Heart right ventricle (tissue), 16 donors: ENCODE results near the gene ATP6V0A1. TPM values are rescaled to one million over a fixed set of nuclear protein-coding genes. Genes with fewer than 3 reads are reported as not detected.

Experiments
- ATAC-seq, 8 donors: fragments of 200-7000 bp; cut with Tn5 transposase; one replicate each; pipeline ENCODE4 v1.9.1; 2020; ENCODE audit warnings: mild to moderate bottlenecking in 8 of 8, moderate library complexity in 8 of 8, moderate number of reproducible peaks in 1 of 8
- DNase-seq, 2 donors: peaks; one replicate each; pipeline ENCODE4 v3.0.0-alpha.2; 2020
- H3K27ac ChIP-seq, 10 donors: fragments of 200-600 bp; sonication (generic) in 2 of 10; one replicate each; pipeline versions ENCODE4 v1.5.0 to v1.8.0; 2020 to 2022; ENCODE audit warnings: mild to moderate bottlenecking in 3 of 10
- H3K27me3 ChIP-seq, 7 donors: fragments of 200-600 bp; one replicate each; pipeline ENCODE4 v1.8.0; 2021 to 2022; ENCODE audit warnings: mild to moderate bottlenecking in 2 of 7
- H3K36me3 ChIP-seq, 9 donors: fragments of 200-600 bp; sonication (generic) in 1 of 9; one replicate each; pipeline versions ENCODE4 v1.5.0 to v1.8.0; 2020 to 2022; ENCODE audit warnings: mild to moderate bottlenecking in 2 of 9
- H3K4me1 ChIP-seq, 9 donors: fragments of 200-600 bp; sonication (generic) in 1 of 9; one replicate each; pipeline versions ENCODE4 v1.5.0 to v1.8.0; 2020 to 2022; ENCODE audit warnings: mild to moderate bottlenecking in 4 of 9
- H3K4me3 ChIP-seq, 10 donors: fragments of 200-600 bp; sonication (generic) in 2 of 10; one replicate each; pipeline versions ENCODE4 v1.5.0 to v1.8.0; 2020 to 2022; ENCODE audit warnings: mild to moderate bottlenecking in 7 of 10, moderate library complexity in 2 of 10
- H3K9me3 ChIP-seq, 11 donors: fragments of 200-600 bp in 10 of 11; sonication (generic) in 2 of 11; one replicate each; pipeline versions ENCODE4 v1.5.0 to v1.8.0; 2013 to 2022; ENCODE audit warnings: mild to moderate bottlenecking in 2 of 11, control low read depth in 1 of 11, moderate library complexity in 1 of 11
- WGBS, 2 donors: extraction: QIAGEN DNeasy Blood & Tissue Kit; methylation state at CpG; one replicate each; pipeline ENCODE4 v1.1.7; 2013; ENCODE audit warnings: inconsistent platforms in 1 of 2; 5-methylcytosine and 5-hydroxymethylcytosine counted together
- intact Hi-C, 10 donors: fragments of 100-400 bp; cut with DNase I; formaldehyde crosslinking; loops; one replicate each; pipeline versions ENCODE4 v1.11.1 to v1.14.2; 2022
- polyA plus RNA-seq, 2 donors: library from polyadenylated mRNA; stranded (reverse); fragments of 200-250 nt; gene quantifications; one replicate each; pipeline ENCODE4 v1.2.3, GENCODE V29; 2013
- total RNA-seq, 10 donors: library from RNA; stranded (reverse); fragmentation: NEBNext Ultra II Directional in 3 of 10; extraction: Animal tissue kit (Norgen Biotek cat#: 25700) in 3 of 10; gene quantifications; one replicate each; pipeline versions ENCODE4 v1.2.1 to v1.2.4, GENCODE V29; 2021 to 2023
- TF ChIP-seq, protein P1 (sequence below), 9 donors: fragments of 200-600 bp; sonication (generic) in 2 of 9; IDR thresholded peaks; one replicate each; pipeline versions ENCODE4 v1.5.0 to v1.8.0; 2021 to 2022; ENCODE audit warnings: antibody characterized with exemption in 9 of 9, mild to moderate bottlenecking in 5 of 9, moderate library complexity in 1 of 9
- donor health status: Arrhythmogenic right ventricular cardiomyopathy.
- donor health status: ischemic (EF 13 %, LVEDD 7.1; RV severe dilation, severe dysfunction).
- donor health status: healthy with polysubstance abuse.
- donor health status: DM: no; HTN: yes; CAD: no.
- donor health status: DM: no; HTN: no; CAD: no.
- donor health status: ischemic (EF 25% LVEDD 6.9; RV normal size, moderate dysfunction).
- donor health status: ischemic (EF 25% LVEDD 5.7; RV mildly dilated, moderate dysfunction).
- donor health status: healthy.
- donor health status: DM: yes; HTN: yes; CAD: no.
- donor health status: Ischemic cardiomyopathy.
- donor health status: ischemic (EF 35%, LVEDD 5.7; RV mildly dilated, moderate dysfunction).
- donor health status: nonischemic (EF 11% LVEDD 7.7; RV severe dilation, severe dysfunction).
- donor health status: DM: yes; HTN: yes; CAD: no.
- donor health status: PGD.
- donor health status: ischemic (EF 29% LVEDD 5.4; RV normal size, mild dysfunction).
- donor health status: nonischemic (EF 23%, LVEDD 6.1; RV moderate dilation, normal function).

The ATP6V0A1 gene
- total and polyA plus RNA-seq, 12 donors, result 28.1 to 48.5 (median 34.4) TPM

DNA sequence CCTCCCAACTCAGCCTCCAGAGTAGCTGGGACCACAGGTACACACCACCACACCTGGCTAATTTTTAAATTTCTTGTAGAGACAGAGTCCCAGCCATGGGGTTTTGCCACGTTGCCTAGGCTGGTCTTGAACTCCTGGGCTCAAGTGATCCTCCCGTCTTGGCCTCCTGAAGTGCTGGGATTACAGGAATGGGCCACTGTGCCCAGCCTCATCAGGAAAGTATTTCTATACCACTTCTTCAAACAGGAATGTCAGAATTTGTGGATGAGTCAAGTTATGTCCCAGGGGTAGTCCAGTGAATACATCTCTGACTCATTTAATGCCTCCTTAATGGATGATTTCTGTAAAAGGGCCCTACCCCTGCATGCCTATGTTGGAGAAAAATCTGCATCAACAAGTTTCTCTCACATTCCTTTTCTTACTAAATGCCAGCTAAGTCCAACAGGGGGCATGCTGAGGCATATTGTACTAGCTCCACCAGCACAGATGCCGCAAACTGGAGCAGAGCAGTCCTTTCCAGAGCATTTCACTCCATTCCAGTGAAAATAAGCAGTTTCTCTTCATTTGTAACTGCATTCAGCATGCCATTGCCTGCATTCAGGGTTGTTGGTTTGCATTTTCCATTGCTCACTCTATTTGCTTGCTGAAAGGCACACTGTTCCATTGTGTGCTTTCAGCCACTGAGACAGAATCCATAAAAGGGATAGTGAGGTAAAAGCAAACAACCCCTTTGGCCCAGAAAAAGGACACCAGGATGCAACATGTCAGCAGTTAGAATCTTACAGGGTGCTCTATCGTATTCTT lies 30.3 kb upstream of the ATP6V0A1 start:
- TF ChIP-seq, protein P1, sequence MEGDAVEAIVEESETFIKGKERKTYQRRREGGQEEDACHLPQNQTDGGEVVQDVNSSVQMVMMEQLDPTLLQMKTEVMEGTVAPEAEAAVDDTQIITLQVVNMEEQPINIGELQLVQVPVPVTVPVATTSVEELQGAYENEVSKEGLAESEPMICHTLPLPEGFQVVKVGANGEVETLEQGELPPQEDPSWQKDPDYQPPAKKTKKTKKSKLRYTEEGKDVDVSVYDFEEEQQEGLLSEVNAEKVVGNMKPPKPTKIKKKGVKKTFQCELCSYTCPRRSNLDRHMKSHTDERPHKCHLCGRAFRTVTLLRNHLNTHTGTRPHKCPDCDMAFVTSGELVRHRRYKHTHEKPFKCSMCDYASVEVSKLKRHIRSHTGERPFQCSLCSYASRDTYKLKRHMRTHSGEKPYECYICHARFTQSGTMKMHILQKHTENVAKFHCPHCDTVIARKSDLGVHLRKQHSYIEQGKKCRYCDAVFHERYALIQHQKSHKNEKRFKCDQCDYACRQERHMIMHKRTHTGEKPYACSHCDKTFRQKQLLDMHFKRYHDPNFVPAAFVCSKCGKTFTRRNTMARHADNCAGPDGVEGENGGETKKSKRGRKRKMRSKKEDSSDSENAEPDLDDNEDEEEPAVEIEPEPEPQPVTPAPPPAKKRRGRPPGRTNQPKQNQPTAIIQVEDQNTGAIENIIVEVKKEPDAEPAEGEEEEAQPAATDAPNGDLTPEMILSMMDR (IDR thresholded peaks at IDR 0.05), result peak; percentile 32 to 71 (median 63)

DNA sequence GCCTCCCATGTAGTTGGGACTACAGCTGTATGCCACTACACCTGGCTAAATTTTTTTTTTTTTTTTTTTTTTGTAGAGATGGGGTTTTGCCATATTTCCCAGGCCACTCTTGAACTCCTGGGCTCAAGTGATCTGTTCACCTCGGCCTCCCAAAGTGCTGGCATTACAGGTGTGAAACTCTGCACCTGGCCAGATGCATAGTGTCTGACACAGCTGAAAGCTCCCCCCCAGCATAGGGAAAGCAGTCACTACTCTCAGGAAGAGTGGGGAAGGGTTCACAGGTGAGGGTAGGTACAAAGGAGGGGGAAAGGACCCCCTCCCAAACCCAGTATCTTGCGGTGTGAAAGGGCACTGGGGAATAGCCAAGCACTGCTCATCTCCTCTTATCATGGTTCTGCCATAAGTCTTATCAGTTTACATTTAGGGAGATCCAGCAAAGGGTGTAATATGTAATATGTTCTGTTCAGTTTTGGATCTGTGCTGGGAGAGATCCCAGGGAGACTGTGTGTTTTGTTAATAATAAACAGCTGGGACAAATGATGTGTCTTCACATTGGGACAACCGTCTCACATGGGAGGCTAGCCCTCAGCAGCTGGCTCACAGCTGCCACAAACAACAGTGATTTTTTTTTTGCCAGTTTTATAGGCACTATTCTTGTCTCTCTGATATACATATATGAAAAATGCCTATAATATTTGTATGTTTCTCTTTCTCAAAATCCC lies 28.8 kb upstream of the ATP6V0A1 start:
- Histone ChIP-seq H3K9me3 (no peaks in the 10 kb centered on the region), H3K36me3 (no peaks in the 10 kb centered on the region), H3K27me3 (peaks cover 0 to 4% (median 0%) of the 10 kb centered on the region in 7 donors), H3K4me3 (no peak overlapping the region), H3K4me1 (peaks cover 0 to 44% (median 19%) of the 10 kb centered on the region in 9 donors), H3K27ac (peak overlapping the region in 2 of 10 donors; percentile 21 to 30)
- intact Hi-C loops, result loop anchor here in 5 of 10 donors (5.0 to 10.0 kb wide), 4 partner anchors 32 to 92 kb away; no protein-coding TSS in a partner anchor
- 73 to 74% methylated on average over 3 of the region's 3 CpGs for WGBS, 2 donors
- DNase-seq, result no peak
- ATAC-seq, result peak in 3 of 8 donors; percentile 19 to 53 (median 39)
- TF ChIP-seq, protein P1 (IDR thresholded peaks at IDR 0.05), result no peak

More for the DNA sequence above, 30.3 kb upstream of the ATP6V0A1 start:
- H3K4me1 ChIP-seq, result peaks cover 0 to 57% (median 32%) of the 10 kb centered on the region in 9 donors
- H3K36me3 ChIP-seq, result no peaks in the 10 kb centered on the region
- H3K27ac ChIP-seq, result peak overlapping the region in 1 of 10 donors; percentile 21
- intact Hi-C loops, result loop anchor here in 3 of 10 donors (5.0 to 10.0 kb wide), 3 partner anchors 34 to 94 kb away; no protein-coding TSS in a partner anchor
- ATAC-seq, result peak in 6 of 8 donors; percentile 27 to 66 (median 50)
- H3K4me3 ChIP-seq, result no peak overlapping the region
- H3K27me3 ChIP-seq, result peaks cover 0 to 19% (median 0%) of the 10 kb centered on the region in 7 donors
- WGBS, 2 donors, result 65 to 73% methylated on average over 4 of the region's 4 CpGs
- no peaks in the 10 kb centered on the region for H3K9me3 ChIP-seq
- DNase-seq, result peak in 1 of 2 donors; percentile 54

DNA sequence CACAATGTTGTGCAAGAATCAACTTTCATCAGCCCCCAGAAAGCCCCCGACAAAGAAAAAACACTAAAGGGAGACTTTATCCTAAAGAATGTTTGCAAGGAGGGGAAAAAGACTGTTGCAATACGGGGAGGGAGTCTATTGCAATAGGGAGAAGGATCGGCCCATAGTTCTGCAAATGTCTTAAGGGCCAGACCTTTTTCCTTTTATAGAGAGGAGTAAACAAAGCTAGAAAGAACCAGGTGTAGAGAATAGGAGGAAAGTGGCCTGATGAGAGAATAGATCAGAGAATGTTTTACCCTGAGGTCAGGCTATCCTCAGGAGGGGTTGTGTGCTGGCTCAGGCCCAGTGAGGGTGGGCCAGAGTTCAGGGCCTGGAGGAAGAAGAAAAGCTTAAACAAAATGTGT lies 26.9 kb upstream of the ATP6V0A1 start:
- Histone ChIP-seq H3K4me3 (no peak overlapping the region), H3K4me1 (peaks cover 0 to 52% (median 32%) of the 10 kb centered on the region in 9 donors), H3K27me3 (no peaks in the 10 kb centered on the region), H3K27ac (peak overlapping the region in 6 of 10 donors; percentile 10 to 66 (median 23)), H3K9me3 (no peaks in the 10 kb centered on the region), H3K36me3 (no peaks in the 10 kb centered on the region)
- 42 to 63% methylated on average over 3 of the region's 3 CpGs for WGBS, 2 donors
- DNase-seq, result no peak
- TF ChIP-seq, protein P1 (IDR thresholded peaks at IDR 0.05), result no peak
- intact Hi-C loops, result loop anchor here in 2 of 10 donors (5.0 to 10.0 kb wide), 2 partner anchors 83 to 86 kb away; no protein-coding TSS in a partner anchor
- no peak for ATAC-seq

DNA sequence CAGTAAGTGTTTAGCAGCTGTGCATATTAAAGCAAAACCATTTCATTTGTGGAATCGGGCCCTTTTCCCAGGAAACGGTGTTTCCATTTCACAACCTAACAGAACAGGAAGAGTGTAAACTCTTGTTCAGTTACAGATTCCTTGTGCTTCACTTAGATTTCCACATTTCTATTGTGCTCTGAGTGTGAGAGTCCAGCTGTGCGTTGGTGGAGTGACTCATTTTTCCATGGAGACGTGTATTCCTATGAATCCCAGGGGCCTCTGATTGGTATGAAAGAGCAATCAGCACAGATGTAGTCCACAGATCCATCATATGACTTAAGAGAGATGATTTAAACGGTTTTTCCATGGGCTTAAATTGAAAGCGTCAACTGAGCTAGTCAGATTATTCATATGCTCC lies 22.3 kb upstream of the ATP6V0A1 start:
- peak; percentile 91 to 98 (median 95) for ATAC-seq
- intact Hi-C loops, result loop anchor here in 1 of 10 donors (10.0 kb wide), 1 partner anchor 78 kb away; no protein-coding TSS in a partner anchor
- Histone ChIP-seq H3K27me3 (no peaks in the 10 kb centered on the region), H3K4me3 (peak overlapping the region in 1 of 10 donors; percentile 16), H3K9me3 (no peaks in the 10 kb centered on the region), H3K4me1 (peaks cover 0 to 39% (median 29%) of the 10 kb centered on the region in 9 donors), H3K36me3 (no peaks in the 10 kb centered on the region), H3K27ac (peak overlapping the region; percentile 49 to 92 (median 86))
- WGBS, 2 donors, result 41 to 46% methylated on average over 6 of the region's 6 CpGs
- peak in 1 of 2 donors; percentile 78 for DNase-seq
- TF ChIP-seq, protein P1 (IDR thresholded peaks at IDR 0.05), result no peak
